Peyer's patch (tissue), 4 donors: ENCODE data around the gene SNTG2.

Experiments
- CTCF ChIP-seq, 6 experiments: fragments of 450-650 bp in 4 of 6; fragments of 200-600 bp in 2 of 6; sonication (generic) in 1 of 6; IDR thresholded peaks; one replicate each; pipeline ENCODE4 v1.5.1; 2017 to 2019; ENCODE audit warnings: antibody characterized with exemption in 6 of 6, mild to moderate bottlenecking in 3 of 6, moderate library complexity in 1 of 6
- POLR2A ChIP-seq, 2 donors: fragments of 450-650 bp; IDR thresholded peaks; one replicate each; pipeline ENCODE4 v1.5.1; 2017; ENCODE audit warnings: antibody characterized with exemption in 2 of 2, mild to moderate bottlenecking in 2 of 2, moderate library complexity in 2 of 2

- TF ChIP-seq POLR2A (IDR thresholded peaks at IDR 0.05): no peak
- no peak for TF ChIP-seq CTCF (IDR thresholded peaks at IDR 0.05)
These were observed 218.8 kb downstream of the SNTG2 start for GRCh38 chr2:1169291-1169949.
